CD1c-positive myeloid dendritic cell (primary cell): ENCODE data around the gene MEG3.

Source experiments
- DNase-seq: peaks from one replicate; pipeline ENCODE4 v3.0.0-alpha.2; 2016; ENCODE audit errors: extremely low spot score

Gene MEG3

GRCh38 chr14:100832311-100832960 lies 6.5 kb downstream of the MEG3 start:
- DNase-seq = no peak

- no peak for DNase-seq
These were observed 8.3 kb downstream of the MEG3 start for GRCh38 chr14:100834082-100834793.

- DNase-seq = no peak
These were observed 9.1 kb downstream of the MEG3 start for GRCh38 chr14:100834794-100835547.

- no peak for DNase-seq
These were observed 9.8 kb downstream of the MEG3 start for GRCh38 chr14:100835548-100836310.

GRCh38 chr14:100836311-100836805 lies 10.4 kb downstream of the MEG3 start:
- no peak for DNase-seq

GRCh38 chr14:100836941-100837804 lies 11.3 kb downstream of the MEG3 start:
- DNase-seq = no peak

GRCh38 chr14:100837805-100838350 lies 12.0 kb downstream of the MEG3 start:
- no peak for DNase-seq

GRCh38 chr14:100838493-100839314 lies 12.8 kb downstream of the MEG3 start:
- no peak for DNase-seq

GRCh38 chr14:100839315-100839585 lies 13.3 kb downstream of the MEG3 start:
- DNase-seq = no peak

- no peak for DNase-seq
These were observed 13.8 kb downstream of the MEG3 start for GRCh38 chr14:100839681-100840111.

GRCh38 chr14:100840286-100841065 lies 14.6 kb downstream of the MEG3 start:
- no peak for DNase-seq

- DNase-seq = no peak
These were observed 15.3 kb downstream of the MEG3 start for GRCh38 chr14:100841066-100841760.

- DNase-seq = no peak
These were observed 16.0 kb downstream of the MEG3 start for GRCh38 chr14:100841761-100842403.

GRCh38 chr14:100842799-100843198 lies 16.9 kb downstream of the MEG3 start:
- no peak for DNase-seq

- DNase-seq = no peak
These were observed 18.1 kb downstream of the MEG3 start for GRCh38 chr14:100844082-100844408.

- DNase-seq = no peak
These were observed 18.5 kb downstream of the MEG3 start for GRCh38 chr14:100844421-100844820.

GRCh38 chr14:100844846-100845245 lies 18.9 kb downstream of the MEG3 start:
- DNase-seq = no peak

GRCh38 chr14:100845341-100845740 lies 19.4 kb downstream of the MEG3 start:
- DNase-seq = no peak
